NT2/D1 (cell line): ENCODE data around the gene TMEM187.

ENCODE experiments used
- SUZ12 ChIP-seq: IDR thresholded peaks from 2 replicates; pipeline ENCODE4 v1.6.1; 2011; ENCODE audit not compliant: insufficient read length, insufficient read depth; ENCODE audit errors: extremely low read depth
- YY1 ChIP-seq: IDR thresholded peaks from 2 replicates; pipeline ENCODE4 v1.6.1; 2011; ENCODE audit not compliant: insufficient read length, insufficient read depth
- ZNF274 ChIP-seq: IDR thresholded peaks from 2 replicates; pipeline ENCODE4 v1.6.1; 2011; ENCODE audit warnings: mild to moderate bottlenecking, low read depth, low read length

DNA sequence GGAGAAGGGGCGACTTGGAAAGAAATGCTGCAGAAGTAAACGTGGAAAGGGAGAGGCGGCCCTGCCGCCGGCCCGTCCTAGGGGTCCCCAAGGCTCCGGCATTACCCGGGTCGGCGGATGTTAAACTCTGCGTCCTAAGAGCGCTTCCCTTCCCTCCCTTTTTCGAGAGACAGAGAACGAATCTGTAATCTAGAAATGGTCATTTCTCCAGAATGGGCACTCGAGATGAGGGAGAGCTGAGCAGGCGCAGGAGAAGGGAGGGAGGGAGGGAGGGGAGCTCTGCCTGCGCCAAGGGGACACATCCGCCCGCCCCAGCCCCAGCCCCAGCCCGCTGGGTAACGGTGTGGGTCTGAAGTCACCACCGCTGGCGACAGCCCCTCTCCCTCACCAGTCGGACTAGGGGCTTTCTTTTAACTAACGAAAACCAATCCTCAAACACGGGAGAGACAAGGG, 2.6 kb upstream of the TMEM187 start:
- TF ChIP-seq ZNF274: no peak
- no peak for TF ChIP-seq YY1
- no peak for TF ChIP-seq SUZ12
